Neural progenitor cell (in vitro differentiated cells): ENCODE data around the gene PLXNC1. TPM values are rescaled to one million over a fixed set of nuclear protein-coding genes. Genes with fewer than 3 reads are reported as not detected.
A peak's percentile ranks its signal among the peaks of the same experiment; 100 is the strongest.

ENCODE experiments used
- DNase-seq: peaks from one replicate; pipeline ENCODE4 v3.0.0-alpha.2; 2016; ENCODE audit warnings: low spot score
- H2AFZ ChIP-seq: fragments of 200-600 bp; sonication (generic); replicated peaks from 2 replicates; pipeline ENCODE4 v1.6.1; 2016; ENCODE audit warnings: antibody characterized with exemption
- H3F3A ChIP-seq: fragments of 200-600 bp; sonication (generic); 2 replicates; pipeline ENCODE4 v1.6.1; 2016; ENCODE audit warnings: antibody characterized with exemption, low read depth
- H3K27ac ChIP-seq: fragments of 200-600 bp; sonication (generic); 2 replicates; pipeline ENCODE4 v1.5.1; 2016; ENCODE audit warnings: mild to moderate bottlenecking
- H3K27me3 ChIP-seq: fragments of 200-600 bp; sonication (generic); 2 replicates; pipeline ENCODE4 v1.6.1; 2016; ENCODE audit warnings: mild to moderate bottlenecking, moderate library complexity
- H3K36me3 ChIP-seq: fragments of 200-600 bp; sonication (generic); 2 replicates; pipeline ENCODE4 v1.5.1; 2016
- H3K4me1 ChIP-seq: fragments of 200-600 bp; sonication (generic); 2 replicates; pipeline ENCODE4 v1.6.1; 2016; ENCODE audit warnings: mixed run types
- H3K4me2 ChIP-seq: fragments of 200-600 bp; sonication (generic); 2 replicates; pipeline ENCODE4 v1.6.1; 2016
- H3K4me3 ChIP-seq: fragments of 200-600 bp; sonication (generic); 2 replicates; pipeline ENCODE4 v1.5.1; 2016
- H3K79me2 ChIP-seq: fragments of 200-600 bp; sonication (generic); 2 replicates; pipeline ENCODE4 v1.6.1; 2016; ENCODE audit warnings: low read depth
- H3K9ac ChIP-seq: fragments of 200-600 bp; sonication (generic); 2 replicates; pipeline ENCODE4 v1.6.1; 2016
- H3K9me3 ChIP-seq: fragments of 200-600 bp; sonication (generic); 2 replicates; pipeline ENCODE4 v1.5.1; 2016; ENCODE audit warnings: low read depth
- H4K20me1 ChIP-seq: fragments of 200-600 bp; sonication (generic); 2 replicates; pipeline ENCODE4 v1.6.1; 2016; ENCODE audit warnings: low read depth
- H3K27ac Mint-ChIP-seq: 3 replicates; pipeline ENCODE4 v1.8.0; 2021; ENCODE audit warnings: mixed read lengths
- H3K27me3 Mint-ChIP-seq: 2 replicates; pipeline ENCODE4 v1.8.0; 2022; ENCODE audit warnings: low read depth, mild to moderate bottlenecking, inconsistent platforms, moderate library complexity, mixed read lengths; ENCODE audit not compliant: insufficient read depth
- H3K36me3 Mint-ChIP-seq: 3 replicates; pipeline ENCODE4 v1.8.0; 2021; ENCODE audit warnings: mixed read lengths
- H3K4me1 Mint-ChIP-seq: 3 replicates; pipeline ENCODE4 v1.8.0; 2021; ENCODE audit warnings: mixed read lengths
- H3K4me3 Mint-ChIP-seq: 3 replicates; pipeline ENCODE4 v1.8.0; 2021; ENCODE audit warnings: mild to moderate bottlenecking, moderate library complexity, mixed read lengths
- H3K9me3 Mint-ChIP-seq: 3 replicates; pipeline ENCODE4 v1.8.0; 2020; ENCODE audit warnings: mixed read lengths
- EZH2 ChIP-seq: fragments of 200-600 bp; sonication (generic); IDR thresholded peaks from 2 replicates; pipeline ENCODE4 v1.6.1; 2017; ENCODE audit warnings: antibody characterized with exemption, mild to moderate bottlenecking, moderate library complexity
- EZH2phosphoT487 ChIP-seq: fragments of 200-600 bp; sonication (generic); IDR thresholded peaks from 2 replicates; pipeline ENCODE4 v1.6.1; 2017; ENCODE audit warnings: antibody characterized with exemption
- total RNA-seq: library from RNA; depleted of rRNA; stranded (reverse); fragments of >200 nt; gene quantifications from 2 replicates; pipeline ENCODE4 v1.2.3, GENCODE V29; 2015; ENCODE audit warnings: low replicate concordance
- TF ChIP-seq, protein P1 (sequence below): fragments of 200-600 bp; sonication (generic); IDR thresholded peaks from 2 replicates; pipeline ENCODE4 v1.5.1; 2017; ENCODE audit warnings: antibody characterized with exemption, mild to moderate bottlenecking

PLXNC1 gene
- total RNA-seq, 1 donor from 2014 or later: 16.7 TPM

DNA sequence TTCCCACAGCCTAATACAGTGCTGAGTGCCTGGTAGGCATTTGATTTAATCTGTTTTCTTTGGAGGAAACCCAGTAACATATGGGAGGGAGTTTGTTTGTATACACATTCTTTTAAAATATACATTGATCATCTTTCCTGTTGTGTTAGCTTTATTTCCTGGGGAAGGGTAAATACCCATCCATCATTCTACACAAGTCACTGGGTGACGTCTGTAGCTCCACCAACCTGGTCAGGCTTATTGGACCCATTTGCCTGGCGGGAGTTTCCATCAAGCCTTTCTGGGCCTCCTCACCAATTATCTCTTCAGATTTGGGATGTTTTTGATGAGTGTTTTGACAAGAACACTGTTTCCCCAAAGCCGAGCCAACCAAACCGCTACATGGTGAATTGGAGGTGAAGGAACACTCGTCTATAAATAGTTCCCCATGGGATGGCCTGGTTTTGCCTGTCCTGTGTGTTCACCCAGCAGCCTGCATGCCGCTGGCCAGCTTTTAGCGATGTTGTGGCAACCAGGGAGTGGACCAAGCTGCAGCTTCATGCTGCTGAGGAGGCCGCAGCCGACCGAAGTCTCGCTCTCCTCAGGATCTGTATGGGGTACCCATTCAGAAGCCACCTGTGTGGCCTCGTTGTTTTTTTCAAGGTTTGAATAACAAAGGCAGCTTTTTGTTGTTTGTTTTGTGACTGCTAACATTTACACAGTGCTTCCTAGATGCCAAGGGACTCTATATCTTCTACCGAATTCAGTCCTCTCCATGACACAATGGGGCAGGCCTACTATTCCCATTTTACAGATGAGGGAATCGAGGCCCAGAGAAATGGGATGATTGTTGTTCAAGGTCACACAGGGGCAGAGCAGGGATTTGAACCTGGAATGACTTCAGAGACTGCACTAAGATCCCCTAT lies 22.6 kb downstream of the PLXNC1 start:
- Histone ChIP-seq H3K27me3 (peaks cover 64% of the 10 kb centered on the region), H3K4me3 (no peak overlapping the region), H3K36me3 (no peaks in the 10 kb centered on the region), H2AFZ (no peak overlapping the region), H3K4me1 (peaks cover 36% of the 10 kb centered on the region), H4K20me1 (no peaks in the 10 kb centered on the region), H3K79me2 (no peaks in the 10 kb centered on the region), H3F3A (peaks cover 19% of the 10 kb centered on the region), H3K27ac (no peak overlapping the region), H3K9ac (no peak overlapping the region), H3K4me2 (no peak overlapping the region), H3K9me3 (no peaks in the 10 kb centered on the region)
- no peak for DNase-seq
- H3K9me3 Mint-ChIP-seq: no peaks in the 10 kb centered on the region
- peaks cover 12% of the 10 kb centered on the region for H3K36me3 Mint-ChIP-seq
- peaks cover 2% of the 10 kb centered on the region for H3K27me3 Mint-ChIP-seq
- H3K4me1 Mint-ChIP-seq: peaks cover 37% of the 10 kb centered on the region
- TF ChIP-seq, protein P1, sequence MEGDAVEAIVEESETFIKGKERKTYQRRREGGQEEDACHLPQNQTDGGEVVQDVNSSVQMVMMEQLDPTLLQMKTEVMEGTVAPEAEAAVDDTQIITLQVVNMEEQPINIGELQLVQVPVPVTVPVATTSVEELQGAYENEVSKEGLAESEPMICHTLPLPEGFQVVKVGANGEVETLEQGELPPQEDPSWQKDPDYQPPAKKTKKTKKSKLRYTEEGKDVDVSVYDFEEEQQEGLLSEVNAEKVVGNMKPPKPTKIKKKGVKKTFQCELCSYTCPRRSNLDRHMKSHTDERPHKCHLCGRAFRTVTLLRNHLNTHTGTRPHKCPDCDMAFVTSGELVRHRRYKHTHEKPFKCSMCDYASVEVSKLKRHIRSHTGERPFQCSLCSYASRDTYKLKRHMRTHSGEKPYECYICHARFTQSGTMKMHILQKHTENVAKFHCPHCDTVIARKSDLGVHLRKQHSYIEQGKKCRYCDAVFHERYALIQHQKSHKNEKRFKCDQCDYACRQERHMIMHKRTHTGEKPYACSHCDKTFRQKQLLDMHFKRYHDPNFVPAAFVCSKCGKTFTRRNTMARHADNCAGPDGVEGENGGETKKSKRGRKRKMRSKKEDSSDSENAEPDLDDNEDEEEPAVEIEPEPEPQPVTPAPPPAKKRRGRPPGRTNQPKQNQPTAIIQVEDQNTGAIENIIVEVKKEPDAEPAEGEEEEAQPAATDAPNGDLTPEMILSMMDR: no peak
- TF ChIP-seq EZH2 (no peak), EZH2phosphoT487 (no peak)
- no peak overlapping the region for H3K4me3 Mint-ChIP-seq
- H3K27ac Mint-ChIP-seq: no peak overlapping the region

DNA sequence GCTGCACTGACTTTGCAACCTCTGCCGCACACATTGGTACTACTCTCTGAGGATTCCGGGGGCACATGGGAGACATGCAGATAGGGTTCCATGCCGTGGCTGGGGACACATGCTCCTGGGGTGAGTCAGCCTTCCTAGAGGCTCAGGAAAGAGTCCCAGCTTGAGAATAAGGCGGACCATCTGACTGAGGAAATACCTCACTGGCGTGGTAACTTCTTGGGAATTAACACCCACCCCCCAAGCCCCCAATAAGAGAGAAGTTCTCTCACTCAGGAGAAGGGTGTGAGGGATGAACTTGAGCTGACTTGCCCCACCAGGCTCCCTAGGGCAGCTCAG lies 23.2 kb downstream of the PLXNC1 start:
- peaks cover 64% of the 10 kb centered on the region for H3K27me3 ChIP-seq
- no peak overlapping the region for H3K4me3 ChIP-seq

DNA sequence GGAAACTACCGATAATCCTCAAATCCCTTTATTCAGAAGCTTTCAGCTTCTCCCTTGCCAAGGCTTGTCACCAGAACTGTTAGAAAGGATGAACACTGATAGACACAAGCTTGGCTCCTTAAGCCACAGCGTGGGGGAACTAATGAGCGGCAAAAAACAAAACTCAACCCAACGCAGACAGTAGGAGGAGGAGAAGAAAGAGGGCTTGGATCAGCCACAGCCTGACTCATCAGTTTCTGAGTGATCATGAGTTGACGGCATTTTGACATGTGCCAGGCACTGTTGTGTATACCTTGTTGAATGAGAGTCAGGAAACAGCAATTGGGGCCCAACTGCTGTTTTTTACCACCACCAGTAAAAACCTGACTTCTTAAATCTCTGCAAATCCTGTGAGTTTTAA lies 23.7 kb downstream of the PLXNC1 start:
- peaks cover 16% of the 10 kb centered on the region for H3F3A ChIP-seq
- no peaks in the 10 kb centered on the region for H3K9me3 Mint-ChIP-seq
- no peaks in the 10 kb centered on the region for H4K20me1 ChIP-seq
- no peak overlapping the region for H3K4me3 ChIP-seq
- peaks cover 37% of the 10 kb centered on the region for H3K4me1 Mint-ChIP-seq
- H3K4me2 ChIP-seq: peak overlapping the region; percentile 2
- no peaks in the 10 kb centered on the region for H3K79me2 ChIP-seq
- H3K9me3 ChIP-seq: no peaks in the 10 kb centered on the region
- H3K27me3 Mint-ChIP-seq: peaks cover 2% of the 10 kb centered on the region
- no peak overlapping the region for H3K4me3 Mint-ChIP-seq
- peaks cover 12% of the 10 kb centered on the region for H3K36me3 Mint-ChIP-seq
- H3K36me3 ChIP-seq: no peaks in the 10 kb centered on the region
- H3K27me3 ChIP-seq: peaks cover 60% of the 10 kb centered on the region
- no peak overlapping the region for H3K27ac ChIP-seq
- H3K27ac Mint-ChIP-seq: peak overlapping the region; percentile 14
- peaks cover 36% of the 10 kb centered on the region for H3K4me1 ChIP-seq
- peak; percentile 70 for DNase-seq
- TF ChIP-seq EZH2 (no peak), EZH2phosphoT487 (no peak)
- TF ChIP-seq, protein P1: no peak
- no peak overlapping the region for H3K9ac ChIP-seq
- no peak overlapping the region for H2AFZ ChIP-seq

More for the DNA sequence above, 23.2 kb downstream of the PLXNC1 start:
- H2AFZ ChIP-seq: no peak overlapping the region
- H3F3A ChIP-seq: peaks cover 16% of the 10 kb centered on the region
- TF ChIP-seq EZH2 (no peak), EZH2phosphoT487 (no peak)
- TF ChIP-seq, protein P1: no peak
- Mint-ChIP-seq H3K27ac (no peak overlapping the region), H3K9me3 (no peaks in the 10 kb centered on the region), H3K4me3 (no peak overlapping the region), H3K4me1 (peaks cover 37% of the 10 kb centered on the region), H3K36me3 (peaks cover 12% of the 10 kb centered on the region), H3K27me3 (peaks cover 2% of the 10 kb centered on the region)
- H3K27ac ChIP-seq: no peak overlapping the region
- H3K79me2 ChIP-seq: no peaks in the 10 kb centered on the region
- H3K9ac ChIP-seq: no peak overlapping the region
- peaks cover 36% of the 10 kb centered on the region for H3K4me1 ChIP-seq
- DNase-seq: no peak
- peak overlapping the region; percentile 2 for H3K4me2 ChIP-seq
- no peaks in the 10 kb centered on the region for H3K9me3 ChIP-seq
- no peaks in the 10 kb centered on the region for H4K20me1 ChIP-seq
- no peaks in the 10 kb centered on the region for H3K36me3 ChIP-seq
